Calu3 (cell line): ENCODE results near the gene SUPT16H. TPM values are rescaled to one million over a fixed set of nuclear protein-coding genes. Genes with fewer than 3 reads are reported as not detected.

ENCODE experiments used
- BruUV-seq: library from RNA; stranded (reverse); fragments of 400-500 nt; replicated peaks from 2 replicates; lab custom pipeline; 2021; lab: Mats Ljungman, UMichigan
- CTCF ChIA-PET: fragments of 300-600 bp; sonication (Branson Sonifier 250); formaldehyde crosslinking; loops from one replicate; lab custom pipeline; 2022; ENCODE audit warnings: antibody characterized with exemption; lab: Charles Lee
- DNase-seq: peaks from one replicate; pipeline ENCODE4 v3.0.0; 2022
- H3K27ac Mint-ChIP-seq: one replicate; pipeline ENCODE4 v1.8.0; 2022; ENCODE audit warnings: mixed read lengths; ENCODE audit not compliant: unreplicated experiment
- H3K27me3 Mint-ChIP-seq: one replicate; pipeline ENCODE4 v1.8.0; 2022; ENCODE audit warnings: mixed read lengths; ENCODE audit not compliant: unreplicated experiment
- H3K36me3 Mint-ChIP-seq: one replicate; pipeline ENCODE4 v1.8.0; 2022; ENCODE audit warnings: mild to moderate bottlenecking, moderate library complexity, mixed read lengths; ENCODE audit not compliant: insufficient read depth, unreplicated experiment
- H3K4me1 Mint-ChIP-seq: one replicate; pipeline ENCODE4 v1.8.0; 2022; ENCODE audit warnings: mild to moderate bottlenecking, low read depth, mixed read lengths; ENCODE audit not compliant: unreplicated experiment
- H3K4me3 Mint-ChIP-seq: one replicate; pipeline ENCODE4 v1.8.0; 2022; ENCODE audit warnings: mild to moderate bottlenecking, low read depth, moderate library complexity, mixed read lengths; ENCODE audit not compliant: unreplicated experiment
- H3K9me3 Mint-ChIP-seq: one replicate; pipeline ENCODE4 v1.8.0; 2022; ENCODE audit warnings: low read depth, mixed read lengths; ENCODE audit not compliant: unreplicated experiment
- intact Hi-C: fragments of 100-400 bp; cut with micrococcal nuclease; formaldehyde crosslinking; loops from one replicate; pipeline ENCODE4 v1.10.0; 2022; ENCODE audit not compliant: unreplicated experiment
- total RNA-seq: library from RNA; stranded (reverse); gene quantifications from 2 replicates; pipeline ENCODE4 v1.2.3, GENCODE V29; 2022
- TF ChIP-seq, protein P1 (sequence below): fragments of 200-600 bp; IDR thresholded peaks from one replicate; pipeline ENCODE4 v1.8.0; 2022; ENCODE audit warnings: antibody characterized with exemption; ENCODE audit not compliant: unreplicated experiment

The SUPT16H gene
- total RNA-seq, 1 experiment from 2014 or later = 81.9 TPM

DNA sequence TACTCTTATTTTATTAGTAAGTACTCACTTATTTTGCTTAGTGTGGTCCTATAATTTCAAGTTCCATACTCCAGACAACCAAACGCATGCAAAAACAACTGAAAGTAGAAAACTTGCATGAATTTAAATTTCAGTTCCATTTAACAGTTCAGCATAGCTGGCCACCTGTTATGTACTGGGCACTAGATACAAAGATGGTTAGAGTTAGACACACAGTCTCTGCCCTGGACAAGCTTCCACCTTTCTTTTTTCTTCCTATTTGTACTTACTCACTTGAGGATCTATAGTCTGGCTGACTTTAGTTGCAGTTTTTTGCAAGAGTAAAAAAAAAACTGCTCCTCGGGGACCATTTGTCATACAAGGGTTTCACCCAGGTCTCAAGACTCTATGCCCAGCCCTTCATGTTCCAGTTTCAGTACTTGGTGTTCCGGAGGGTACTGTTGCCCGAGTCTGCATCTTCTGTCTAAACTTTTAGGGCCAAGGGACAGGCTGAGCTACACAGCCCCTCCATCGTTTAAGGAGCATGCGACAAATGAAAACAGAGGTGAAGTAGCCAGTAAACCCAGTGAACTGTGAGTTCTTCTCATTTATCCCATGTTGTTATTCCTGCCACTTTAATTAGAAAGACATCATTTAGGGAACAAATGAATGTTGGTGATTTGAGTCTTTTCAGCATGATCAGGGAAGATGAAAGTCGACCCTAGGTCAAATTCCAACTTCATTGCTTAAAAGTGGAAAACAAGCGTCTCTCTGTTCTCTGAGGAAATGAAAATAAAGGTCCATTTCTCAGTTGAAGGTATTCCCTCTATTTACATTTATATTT is 81.6 kb downstream of the SUPT16H start:
- no peaks in the 10 kb centered on the region for H3K9me3 Mint-ChIP-seq
- CTCF ChIA-PET = interaction anchor here (0.6 kb wide), 2 partner anchors 49 to 360 kb away, joined by 3 to 6 read pairs; no protein-coding TSS in a partner anchor
- TF ChIP-seq, protein P1, sequence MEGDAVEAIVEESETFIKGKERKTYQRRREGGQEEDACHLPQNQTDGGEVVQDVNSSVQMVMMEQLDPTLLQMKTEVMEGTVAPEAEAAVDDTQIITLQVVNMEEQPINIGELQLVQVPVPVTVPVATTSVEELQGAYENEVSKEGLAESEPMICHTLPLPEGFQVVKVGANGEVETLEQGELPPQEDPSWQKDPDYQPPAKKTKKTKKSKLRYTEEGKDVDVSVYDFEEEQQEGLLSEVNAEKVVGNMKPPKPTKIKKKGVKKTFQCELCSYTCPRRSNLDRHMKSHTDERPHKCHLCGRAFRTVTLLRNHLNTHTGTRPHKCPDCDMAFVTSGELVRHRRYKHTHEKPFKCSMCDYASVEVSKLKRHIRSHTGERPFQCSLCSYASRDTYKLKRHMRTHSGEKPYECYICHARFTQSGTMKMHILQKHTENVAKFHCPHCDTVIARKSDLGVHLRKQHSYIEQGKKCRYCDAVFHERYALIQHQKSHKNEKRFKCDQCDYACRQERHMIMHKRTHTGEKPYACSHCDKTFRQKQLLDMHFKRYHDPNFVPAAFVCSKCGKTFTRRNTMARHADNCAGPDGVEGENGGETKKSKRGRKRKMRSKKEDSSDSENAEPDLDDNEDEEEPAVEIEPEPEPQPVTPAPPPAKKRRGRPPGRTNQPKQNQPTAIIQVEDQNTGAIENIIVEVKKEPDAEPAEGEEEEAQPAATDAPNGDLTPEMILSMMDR = no peak
- no TSS peak for BruUV-seq
- H3K4me1 Mint-ChIP-seq = peaks cover 3% of the 10 kb centered on the region
- no peak overlapping the region for H3K27ac Mint-ChIP-seq
- no peak for DNase-seq
- no peaks in the 10 kb centered on the region for H3K27me3 Mint-ChIP-seq
- peaks cover 4% of the 10 kb centered on the region for H3K36me3 Mint-ChIP-seq
- H3K4me3 Mint-ChIP-seq = no peak overlapping the region
- intact Hi-C loops = no loop called here

Other genes starting within 250 kb of the SUPT16H start
- 0.05 and 0.14 TPM in 2 replicates for gene OR5AU1, start 228.0 kb downstream of the SUPT16H start, total RNA-seq
- gene HNRNPC, start 114.6 kb downstream of the SUPT16H start, total RNA-seq = 472 and 476 TPM in 2 replicates
- gene RPGRIP1, start 103.9 kb downstream of the SUPT16H start, total RNA-seq = not detected in 2 replicates
- gene CHD8, start 72.1 kb upstream of the SUPT16H start, total RNA-seq = 93.1 and 100 TPM in 2 replicates
- gene RAB2B, start 92.9 kb upstream of the SUPT16H start, total RNA-seq = 25.2 and 25.4 TPM in 2 replicates
- gene TOX4, start 93.2 kb upstream of the SUPT16H start, total RNA-seq = 77.4 and 78.0 TPM in 2 replicates
- gene METTL3, start 127.3 kb upstream of the SUPT16H start, total RNA-seq = 40.5 and 42.2 TPM in 2 replicates
- gene SALL2, start 142.3 kb upstream of the SUPT16H start, total RNA-seq = 3.5 and 3.9 TPM in 2 replicates
- not detected in 2 replicates for gene OR10G3, start 196.1 kb upstream of the SUPT16H start, total RNA-seq